C4-2B (cell line): ENCODE results near the gene IRAK3.
"Not testable (repeated sequence)": the region's sequence is repeated elsewhere in the genome, so short reads cannot be mapped to it uniquely, and the experiment has no call there.

Source experiments
- H3K27ac ChIP-seq: fragments of 450-650 bp; 2 replicates; pipeline ENCODE4 v1.5.1; 2017
- ZFX ChIP-seq: fragments of 450-650 bp; IDR thresholded peaks from 2 replicates; pipeline ENCODE4 v1.6.1; 2017
- TF ChIP-seq, protein P1 (sequence below): fragments of 450-650 bp; conservative IDR thresholded peaks from 2 replicates; pipeline ENCODE4 v1.5.1; 2017; ENCODE audit warnings: mild to moderate bottlenecking

IRAK3 gene

DNA sequence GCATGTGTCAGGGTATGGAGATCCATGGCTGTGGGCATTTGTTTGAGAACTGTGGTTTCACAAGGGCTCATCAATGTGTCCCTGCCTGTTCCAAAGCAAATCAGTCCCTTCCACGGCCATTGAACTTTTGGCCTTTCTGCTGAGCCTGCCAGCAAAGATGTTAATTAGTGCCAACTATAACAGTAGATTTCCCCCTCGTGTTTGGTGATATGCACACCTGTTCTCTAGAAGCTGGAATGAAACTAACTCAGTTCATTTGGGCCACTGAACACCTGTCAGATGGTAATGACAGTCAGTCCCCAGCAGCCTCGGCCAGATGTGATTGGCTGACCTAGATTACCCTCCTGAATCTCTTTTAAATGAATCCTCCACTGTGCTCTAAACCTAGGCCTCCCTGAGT is 43.2 kb downstream of the IRAK3 start:
- no peak overlapping the region for H3K27ac ChIP-seq
- TF ChIP-seq, protein P1, sequence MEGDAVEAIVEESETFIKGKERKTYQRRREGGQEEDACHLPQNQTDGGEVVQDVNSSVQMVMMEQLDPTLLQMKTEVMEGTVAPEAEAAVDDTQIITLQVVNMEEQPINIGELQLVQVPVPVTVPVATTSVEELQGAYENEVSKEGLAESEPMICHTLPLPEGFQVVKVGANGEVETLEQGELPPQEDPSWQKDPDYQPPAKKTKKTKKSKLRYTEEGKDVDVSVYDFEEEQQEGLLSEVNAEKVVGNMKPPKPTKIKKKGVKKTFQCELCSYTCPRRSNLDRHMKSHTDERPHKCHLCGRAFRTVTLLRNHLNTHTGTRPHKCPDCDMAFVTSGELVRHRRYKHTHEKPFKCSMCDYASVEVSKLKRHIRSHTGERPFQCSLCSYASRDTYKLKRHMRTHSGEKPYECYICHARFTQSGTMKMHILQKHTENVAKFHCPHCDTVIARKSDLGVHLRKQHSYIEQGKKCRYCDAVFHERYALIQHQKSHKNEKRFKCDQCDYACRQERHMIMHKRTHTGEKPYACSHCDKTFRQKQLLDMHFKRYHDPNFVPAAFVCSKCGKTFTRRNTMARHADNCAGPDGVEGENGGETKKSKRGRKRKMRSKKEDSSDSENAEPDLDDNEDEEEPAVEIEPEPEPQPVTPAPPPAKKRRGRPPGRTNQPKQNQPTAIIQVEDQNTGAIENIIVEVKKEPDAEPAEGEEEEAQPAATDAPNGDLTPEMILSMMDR = no peak
- no peak for TF ChIP-seq ZFX

DNA sequence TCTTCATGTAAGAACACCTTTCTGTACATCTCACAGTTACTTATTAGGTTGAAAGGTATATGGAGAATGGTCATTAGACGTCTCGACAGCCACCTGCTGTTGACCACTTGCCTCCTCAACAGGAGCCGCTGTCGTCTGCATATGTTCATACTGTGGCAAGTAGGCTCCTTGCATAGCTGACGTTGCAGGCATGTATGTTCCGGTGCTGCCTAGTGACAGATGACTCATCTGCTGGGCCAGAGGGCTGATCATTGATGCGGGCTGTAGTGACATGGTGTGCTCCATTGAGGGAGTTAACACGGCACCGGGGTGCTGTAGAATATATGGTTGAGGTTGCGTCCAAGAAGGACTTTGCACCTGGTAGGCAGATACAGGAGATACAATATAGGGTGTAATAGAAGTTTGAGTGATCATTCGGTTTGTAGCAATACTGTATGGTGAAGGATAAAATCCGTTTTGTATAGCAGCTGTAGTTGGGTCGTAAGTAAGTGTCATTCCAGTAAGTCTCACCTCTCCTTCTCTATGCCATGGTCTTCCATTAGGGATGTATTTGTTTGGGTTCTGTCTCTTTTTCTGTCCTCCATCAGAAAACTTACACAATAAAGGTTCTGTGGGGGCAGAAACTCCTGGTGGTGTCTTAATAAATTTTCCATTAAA is 45.2 kb downstream of the IRAK3 start:
- H3K27ac ChIP-seq = not testable (repeated sequence)
- TF ChIP-seq, protein P1 = peak; percentile 35

DNA sequence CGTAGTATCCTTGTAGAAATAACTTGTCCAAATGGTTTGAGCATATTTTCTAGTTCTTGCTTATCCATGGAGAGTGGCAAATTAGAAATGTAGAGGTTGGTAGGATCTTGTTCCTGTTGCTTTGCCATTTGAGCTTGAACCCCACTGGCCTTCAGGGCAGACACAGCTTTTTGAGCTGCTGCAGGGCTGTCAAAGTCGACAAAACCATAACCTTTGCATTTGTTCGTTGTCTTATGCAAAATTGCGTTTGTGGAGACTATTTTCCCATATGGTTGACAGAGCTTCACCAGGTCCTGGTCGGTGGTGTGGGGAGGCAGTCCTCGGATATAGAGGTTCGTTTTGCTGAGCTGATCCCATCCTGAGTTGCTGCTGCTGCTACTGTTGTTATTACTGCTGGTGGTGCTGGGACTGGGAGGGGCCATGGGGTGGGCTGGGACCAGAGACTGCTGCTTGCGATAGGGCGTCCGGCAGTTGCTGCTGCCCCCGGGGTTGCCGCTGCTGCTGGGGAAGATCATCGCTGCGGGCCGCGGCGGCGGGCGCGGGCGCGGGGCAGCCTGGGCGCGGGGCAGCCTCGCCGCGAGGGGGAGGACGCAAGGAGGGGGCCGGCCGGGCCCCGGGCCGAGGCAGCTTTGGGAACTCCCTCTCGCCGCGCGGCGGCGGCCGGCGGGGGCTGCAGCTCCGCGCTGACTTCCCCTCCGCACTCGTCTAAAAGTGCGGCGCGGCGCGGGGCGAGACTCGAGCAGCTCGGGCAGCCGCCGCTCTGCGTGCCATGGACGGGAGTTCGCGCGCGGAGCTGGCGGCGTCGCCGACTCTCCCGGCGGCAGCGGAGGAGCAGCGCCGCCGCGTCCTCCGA is 46.0 kb downstream of the IRAK3 start:
- not testable (repeated sequence) for H3K27ac ChIP-seq

DNA sequence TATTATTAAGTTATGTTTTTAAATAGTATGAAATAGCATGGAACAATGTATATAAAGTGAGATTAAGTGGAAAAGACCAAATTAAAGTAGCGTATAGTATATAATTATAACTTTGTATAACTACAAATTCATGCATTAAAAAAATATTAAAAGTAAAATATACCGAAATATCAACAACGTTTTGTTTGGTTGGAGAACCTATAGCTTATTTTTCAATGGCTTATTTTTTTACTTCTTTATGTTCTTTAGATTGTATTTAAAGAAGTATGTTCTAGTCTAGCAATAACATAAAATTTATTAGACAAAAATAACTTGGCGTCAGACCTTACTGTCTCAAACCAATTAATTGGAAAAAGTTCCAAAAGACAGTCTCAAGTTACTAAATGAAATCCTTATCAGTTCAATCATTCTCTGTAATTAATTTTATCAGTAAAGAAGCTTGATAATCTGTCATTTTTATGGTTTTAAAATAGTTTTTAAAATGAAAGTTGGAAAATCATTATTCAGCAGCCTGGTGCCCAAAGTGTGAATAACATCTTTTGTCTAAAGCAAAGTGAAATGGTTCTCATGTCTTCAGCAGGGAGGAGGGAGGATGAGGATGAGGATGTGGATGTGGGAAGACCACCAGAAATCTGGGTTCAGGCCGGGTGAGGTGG is 46.7 kb downstream of the IRAK3 start:
- TF ChIP-seq, protein P1 = no peak
- no peak for TF ChIP-seq ZFX
- H3K27ac ChIP-seq = no peak overlapping the region

DNA sequence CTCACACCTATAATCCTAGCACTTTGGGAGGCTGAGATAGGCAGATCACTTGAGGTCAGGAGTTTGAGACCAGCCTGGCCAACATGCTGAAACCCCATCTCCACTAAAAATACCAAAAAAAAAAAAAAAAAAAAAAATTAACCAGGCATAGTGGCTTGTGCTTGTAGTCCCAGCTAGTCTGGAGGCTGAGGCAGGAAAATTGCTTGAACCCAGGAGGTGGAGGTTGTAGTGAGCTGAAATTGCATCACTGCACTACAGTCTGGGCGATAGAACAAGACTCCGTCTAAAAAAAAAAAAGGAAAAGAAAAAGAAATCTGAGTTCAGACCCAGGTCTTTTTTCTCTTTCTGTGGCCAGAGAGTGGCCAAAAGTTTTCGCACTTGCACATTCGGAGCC is 47.3 kb downstream of the IRAK3 start:
- not testable (repeated sequence) for H3K27ac ChIP-seq

DNA sequence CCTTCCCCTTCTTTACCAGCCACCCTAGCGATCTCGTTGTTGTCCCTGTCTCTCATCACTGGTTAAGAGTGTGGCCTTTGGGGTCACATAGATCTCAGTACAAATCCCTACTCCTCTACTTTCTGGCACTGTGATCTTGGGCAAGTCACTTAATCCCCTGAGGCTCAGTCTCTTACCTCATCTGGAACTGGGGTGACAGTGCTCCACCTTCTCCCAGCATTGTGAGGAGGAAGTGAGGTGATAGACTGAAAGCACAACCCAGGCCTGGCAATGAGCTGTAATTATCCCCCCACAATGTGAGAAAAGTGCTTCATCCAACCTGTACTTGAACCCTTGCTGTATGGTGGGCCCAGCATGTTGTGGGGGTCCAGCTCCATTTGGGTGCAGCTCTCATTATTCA is 48.0 kb downstream of the IRAK3 start:
- no peak overlapping the region for H3K27ac ChIP-seq
- TF ChIP-seq ZFX = no peak
- TF ChIP-seq, protein P1 = no peak

DNA sequence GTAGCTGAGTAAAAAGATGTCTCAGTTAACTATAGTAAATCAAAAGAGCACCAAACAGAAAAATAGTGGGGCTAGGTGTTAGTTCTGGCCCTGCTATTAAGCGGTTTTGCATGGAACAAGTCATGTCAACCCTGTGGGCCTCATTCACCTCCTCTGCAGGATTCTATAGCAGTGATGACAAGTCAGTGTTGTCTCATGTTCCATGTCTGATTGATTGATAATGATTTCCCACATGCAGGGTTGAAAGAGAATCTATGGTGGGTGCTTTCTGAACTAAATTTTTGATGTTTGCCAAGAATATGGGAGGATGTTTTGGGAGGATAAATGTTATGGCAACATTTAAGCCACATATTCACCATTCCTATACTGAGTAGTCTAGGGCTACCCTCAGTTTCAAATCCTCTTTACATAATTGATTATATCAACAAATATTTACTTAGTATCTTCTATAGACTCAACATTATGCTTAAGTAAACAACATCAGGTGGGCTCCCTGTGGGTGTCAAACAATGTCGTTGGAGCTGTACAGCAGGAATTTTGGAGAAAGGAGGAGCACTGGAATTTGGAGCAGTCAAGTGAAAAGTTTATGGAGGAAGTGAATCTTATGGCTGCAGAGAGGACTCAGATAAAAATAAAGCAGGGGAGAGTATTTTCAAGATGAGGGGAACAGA is 48.6 kb downstream of the IRAK3 start:
- no peak for TF ChIP-seq ZFX
- TF ChIP-seq, protein P1 = no peak
- H3K27ac ChIP-seq = no peak overlapping the region

DNA sequence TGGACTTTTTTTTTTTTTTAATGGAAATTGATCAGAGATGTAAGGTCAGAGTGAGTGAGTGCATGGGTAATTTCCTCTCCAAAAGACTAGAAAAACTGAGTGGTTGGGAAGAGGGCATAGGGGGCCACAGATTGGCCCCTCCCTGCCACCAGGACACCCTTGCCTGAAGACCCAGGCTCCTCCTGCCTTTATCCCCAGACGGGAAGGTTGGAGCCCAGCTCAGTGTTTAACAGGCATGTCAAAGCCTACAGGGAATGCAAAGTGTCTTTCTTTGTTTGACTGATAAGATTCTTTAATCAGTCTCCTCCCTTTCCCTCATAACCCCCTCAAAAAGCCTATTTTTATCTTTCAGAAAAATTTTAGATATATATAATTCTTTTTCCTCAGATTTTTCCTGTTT is 50.3 kb downstream of the IRAK3 start:
- no peak for TF ChIP-seq ZFX
- TF ChIP-seq, protein P1 = no peak
- no peak overlapping the region for H3K27ac ChIP-seq
